ENCODE results near the gene ZNF74.
A peak's percentile ranks its signal among the peaks of the same experiment; 100 is the strongest.

Gene ZNF74

DNA sequence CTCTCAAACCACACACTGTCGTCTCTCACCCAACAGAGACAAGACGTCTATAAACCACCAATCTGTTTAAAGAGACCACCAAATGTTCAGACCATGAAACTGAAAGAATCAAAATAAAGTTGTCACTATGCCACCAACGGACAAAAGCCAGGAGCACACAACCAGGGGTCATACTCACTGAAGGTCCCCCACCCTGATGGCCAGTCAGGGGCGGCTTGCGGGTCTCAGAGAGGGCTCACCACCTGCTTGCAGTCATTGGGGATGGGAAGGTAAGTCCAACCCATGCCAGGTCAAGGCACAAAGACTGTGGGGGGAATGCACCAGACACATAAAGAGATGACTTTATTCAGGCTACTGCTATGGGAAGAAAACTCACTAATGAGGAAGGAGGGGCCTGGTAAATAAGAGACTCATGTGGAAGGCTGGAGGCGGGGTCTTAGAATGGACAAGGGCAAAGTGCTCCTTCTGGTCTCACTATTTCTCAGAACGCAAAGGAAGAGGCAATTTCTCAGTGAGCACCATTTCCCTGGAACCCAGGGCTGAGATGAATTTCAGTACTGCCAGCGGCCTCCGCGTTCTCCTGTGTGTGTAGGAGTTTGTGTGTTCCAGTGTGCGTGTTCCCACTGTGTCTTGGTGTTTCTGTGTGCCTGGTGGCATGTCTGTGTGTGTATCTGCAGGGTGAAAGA lies 26.3 kb downstream of the ZNF74 start:
- no peak for DNase-seq (ENCODE audit: low read depth in 2 of 2)

DNA sequence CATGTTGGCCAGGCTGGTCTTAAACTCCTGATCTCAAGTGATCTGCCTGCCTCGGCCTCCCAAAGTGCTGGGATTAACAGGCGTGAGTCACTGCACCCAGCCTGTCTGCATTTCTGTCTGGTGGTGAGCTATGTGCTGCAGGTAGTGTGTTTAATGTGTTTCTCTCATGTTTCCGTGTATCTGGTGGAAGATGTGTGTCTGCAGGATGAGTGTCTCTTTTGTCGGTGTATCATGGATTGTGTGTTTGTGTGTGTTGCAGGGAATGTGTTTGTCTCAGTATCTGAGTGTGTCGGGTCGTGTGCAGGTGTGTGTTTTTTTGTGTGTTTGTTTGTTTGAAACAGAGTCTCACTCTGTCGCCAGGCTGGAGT lies 27.5 kb downstream of the ZNF74 start:
- DNase-seq (ENCODE audit: low read depth in 2 of 2) = no peak

DNA sequence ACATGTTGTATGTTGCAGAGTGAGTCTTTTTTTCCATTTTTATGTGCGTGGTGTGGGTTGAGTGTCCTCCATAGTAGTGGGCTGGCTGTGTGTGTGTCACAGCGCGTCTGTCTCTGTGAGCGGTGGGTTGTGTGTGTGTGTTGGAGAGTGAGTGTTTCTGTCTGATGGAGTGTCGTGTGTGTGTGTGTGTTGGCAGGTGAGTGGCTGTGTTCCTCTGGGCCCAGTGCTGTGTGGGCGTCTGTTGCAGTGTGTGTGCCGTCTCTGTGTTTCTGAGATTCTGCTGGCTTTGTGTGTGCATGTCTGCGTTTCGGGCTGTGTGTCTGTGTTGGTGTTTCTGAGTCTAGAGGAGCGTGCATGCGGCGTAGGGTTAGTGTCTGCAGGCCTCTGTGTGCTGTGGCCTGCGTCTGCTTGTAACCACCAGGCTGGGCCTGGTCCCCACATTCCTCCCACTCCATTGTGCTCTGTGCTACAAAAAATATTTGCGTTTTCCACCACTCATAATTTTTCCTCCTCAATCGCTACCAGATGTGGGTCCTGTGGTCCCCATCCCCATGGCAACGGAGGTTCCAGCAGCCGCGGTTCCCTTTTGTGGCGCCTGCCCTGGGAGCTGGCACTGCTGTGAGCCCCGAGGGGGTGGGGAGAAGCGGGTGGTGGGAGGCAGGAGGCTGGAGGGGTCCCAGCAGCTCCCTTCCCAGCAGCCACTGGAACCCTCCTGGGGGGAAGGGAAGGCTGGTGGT lies 28.5 kb downstream of the ZNF74 start:
- no peak for DNase-seq (ENCODE audit: low read depth in 2 of 2)

DNA sequence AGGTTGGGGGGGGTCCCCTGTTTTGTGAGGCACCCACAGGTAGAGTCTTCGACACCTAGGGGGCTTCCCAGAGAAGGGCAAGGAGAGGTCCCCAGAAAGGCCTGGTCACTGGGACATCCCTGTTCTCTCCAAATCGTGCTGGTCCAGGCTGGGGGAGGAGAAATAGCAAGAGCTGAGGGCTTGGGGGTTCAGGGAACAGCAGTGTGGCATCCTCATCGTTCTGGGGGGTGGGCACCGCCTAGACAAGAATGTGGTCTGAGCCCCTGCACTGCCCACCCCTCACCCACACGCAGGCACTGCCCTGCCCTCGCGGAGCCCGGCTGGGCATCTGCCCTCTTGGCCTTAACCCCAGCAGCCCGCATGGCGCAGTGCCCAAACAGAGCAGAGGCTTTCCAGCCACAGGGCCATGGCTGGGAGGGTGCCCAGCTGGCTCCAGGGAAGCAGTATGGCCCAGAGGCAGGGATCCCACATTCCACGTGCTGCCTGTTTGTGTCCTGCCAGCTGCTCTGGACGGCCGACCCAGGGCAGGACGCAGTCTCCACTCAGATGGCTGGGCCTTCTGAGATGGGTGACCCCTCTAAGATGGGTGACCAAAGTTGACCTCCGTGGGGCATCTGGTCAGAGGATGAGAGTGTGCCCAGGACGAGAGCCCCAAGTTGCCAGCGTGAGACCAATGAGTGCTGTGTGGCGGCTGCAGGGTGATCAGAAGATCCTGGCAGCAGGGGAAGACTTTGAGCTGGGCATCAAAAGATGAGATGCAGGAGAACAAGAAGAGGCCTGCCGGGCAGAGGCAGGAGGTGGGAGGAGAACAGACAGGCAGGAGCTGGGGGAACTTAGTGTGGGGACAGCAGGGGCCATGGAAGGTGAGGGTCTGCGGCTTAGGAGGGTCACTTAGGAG lies 29.3 kb downstream of the ZNF74 start:
- no peak for DNase-seq (ENCODE audit: low read depth in 2 of 2)

DNA sequence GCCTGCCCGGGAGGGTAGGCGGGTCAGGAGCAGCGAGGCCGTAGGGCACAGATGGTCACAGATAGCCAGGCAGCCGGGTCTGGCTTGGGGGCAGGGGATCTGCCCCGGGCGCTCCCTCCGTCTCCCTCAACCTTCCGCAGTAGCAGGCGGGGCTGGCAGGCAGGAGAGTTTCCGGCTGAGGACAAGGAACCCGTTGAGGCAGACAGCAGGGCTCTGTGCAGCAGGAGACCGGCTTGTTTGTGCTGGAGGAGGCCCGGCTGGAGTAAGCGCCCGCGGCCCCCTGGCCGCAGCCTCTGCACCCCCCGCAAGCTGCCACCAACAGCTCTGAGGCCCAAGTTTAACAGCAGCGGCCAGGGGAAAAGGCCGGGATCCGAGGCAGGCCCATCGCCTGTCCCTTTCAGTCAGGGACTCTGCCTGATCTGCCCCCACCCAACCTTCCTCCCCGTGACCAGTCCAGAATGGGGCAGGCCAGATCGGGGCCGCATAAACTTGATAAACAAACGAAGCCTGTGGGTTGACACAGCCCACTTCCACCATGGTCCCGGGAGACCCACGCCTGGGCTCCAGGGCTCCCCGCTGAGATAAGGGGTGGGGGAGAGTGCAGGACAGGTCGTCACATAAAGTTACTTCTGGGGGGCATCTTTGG lies 30.1 kb downstream of the ZNF74 start:
- DNase-seq (ENCODE audit: low read depth in 2 of 2) = no peak

DNA sequence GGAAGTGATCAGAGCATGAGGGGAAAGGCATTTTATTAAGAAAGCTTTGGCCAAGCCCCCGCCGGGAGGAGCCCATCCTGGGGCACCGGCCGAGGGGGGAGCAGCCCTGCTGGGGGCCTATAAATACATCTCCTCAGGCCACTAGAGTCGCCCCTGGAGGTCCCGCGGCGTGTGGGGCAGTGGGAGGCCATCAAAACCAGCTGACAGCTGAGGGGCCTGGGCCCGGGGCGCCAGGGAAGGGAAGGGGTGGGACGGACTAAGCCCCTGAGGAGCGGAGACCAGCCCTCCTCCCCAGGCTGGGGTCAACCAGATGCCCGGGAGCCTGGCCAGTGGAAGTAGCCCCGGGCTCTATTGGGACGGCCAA lies 30.6 kb downstream of the ZNF74 start:
- no peak for DNase-seq (ENCODE audit: low read depth in 2 of 2)

DNA sequence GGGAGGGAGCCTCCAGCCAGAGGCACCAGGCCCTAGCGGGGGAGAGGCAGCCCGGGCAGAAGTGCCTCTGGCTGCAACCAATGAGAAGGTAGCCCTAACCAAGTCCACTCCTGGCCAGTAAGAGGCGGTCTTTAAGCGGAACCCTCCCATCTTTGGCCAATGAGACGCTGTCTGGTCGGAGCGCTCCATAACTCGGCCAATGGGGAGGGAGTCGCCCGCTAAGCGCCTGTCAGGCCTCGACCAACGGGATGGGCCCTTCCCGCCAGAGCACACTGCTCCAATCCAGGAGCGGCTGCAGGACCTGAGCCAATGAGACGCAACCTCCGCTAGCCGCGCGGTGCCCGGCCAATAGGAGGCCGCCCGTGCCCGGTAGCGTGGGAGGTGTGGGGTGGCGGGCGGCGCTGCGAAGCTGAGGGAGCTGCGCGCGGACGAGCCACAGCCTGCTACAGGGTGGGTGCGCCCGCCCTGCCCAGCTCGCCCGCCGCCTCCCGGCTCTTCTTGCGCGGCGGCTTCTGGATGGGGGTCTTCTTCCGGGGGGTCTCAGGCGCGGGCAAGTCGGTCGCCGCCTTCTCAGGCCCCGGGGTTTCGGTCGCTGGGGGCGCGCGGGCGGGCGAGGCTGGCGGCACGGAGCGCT lies 31.1 kb downstream of the ZNF74 start:
- DNase-seq (ENCODE audit: low read depth in 2 of 2) = no peak

DNA sequence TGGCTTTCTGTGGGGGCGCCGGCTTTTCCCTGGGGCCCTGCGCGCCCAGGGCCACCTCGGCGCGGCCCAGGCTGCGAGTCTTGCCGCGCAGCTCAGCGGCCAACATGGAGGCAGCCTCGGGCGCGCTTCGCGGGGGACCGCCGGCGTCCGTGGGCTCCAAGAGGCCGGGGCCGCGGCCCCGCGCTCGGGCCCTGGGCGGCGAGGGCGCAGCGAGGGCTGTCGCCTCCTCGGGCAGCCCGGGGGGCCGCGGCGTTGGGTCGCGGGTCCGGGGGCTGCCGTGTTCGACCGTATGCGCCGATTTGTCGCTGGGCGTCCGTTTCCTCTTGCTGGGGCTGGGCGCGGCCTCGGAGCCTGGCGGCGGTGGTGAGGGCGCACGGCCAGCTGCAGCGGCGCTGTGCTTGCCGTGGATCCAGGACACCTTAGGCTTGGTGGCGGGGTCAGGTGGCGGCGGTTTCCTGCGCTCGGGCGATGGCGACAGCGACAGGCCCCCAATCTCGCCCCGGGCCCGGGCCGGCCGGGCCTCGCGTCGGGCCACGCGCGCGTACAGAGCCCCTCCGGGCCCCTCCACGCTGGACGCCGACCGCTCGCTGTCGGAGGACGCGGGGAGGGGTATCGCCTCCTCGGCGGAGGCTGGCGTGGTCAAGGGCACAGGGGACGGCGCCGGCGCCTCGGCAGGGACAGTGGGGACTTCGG lies 31.8 kb downstream of the ZNF74 start:
- no peak for DNase-seq (ENCODE audit: low read depth in 2 of 2)

DNA sequence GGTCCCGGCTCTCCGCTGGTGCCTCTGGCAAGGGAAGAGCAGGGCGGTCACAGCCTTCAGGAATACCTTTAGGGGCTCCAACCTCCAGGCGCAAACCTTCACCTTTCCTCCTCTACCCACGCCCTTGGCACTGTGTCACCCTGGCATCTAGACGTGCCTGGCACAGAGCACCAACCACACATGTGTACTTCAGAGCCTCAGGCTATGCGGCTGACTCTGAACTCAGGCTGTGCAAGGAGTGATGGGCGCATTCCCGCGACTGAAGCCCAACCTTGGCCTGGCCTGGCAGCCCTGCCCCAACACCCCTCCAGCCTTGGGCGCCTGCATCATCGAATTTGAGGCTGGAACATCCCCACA lies 32.3 kb downstream of the ZNF74 start:
- DNase-seq (ENCODE audit: low read depth in 2 of 2) = no peak

DNA sequence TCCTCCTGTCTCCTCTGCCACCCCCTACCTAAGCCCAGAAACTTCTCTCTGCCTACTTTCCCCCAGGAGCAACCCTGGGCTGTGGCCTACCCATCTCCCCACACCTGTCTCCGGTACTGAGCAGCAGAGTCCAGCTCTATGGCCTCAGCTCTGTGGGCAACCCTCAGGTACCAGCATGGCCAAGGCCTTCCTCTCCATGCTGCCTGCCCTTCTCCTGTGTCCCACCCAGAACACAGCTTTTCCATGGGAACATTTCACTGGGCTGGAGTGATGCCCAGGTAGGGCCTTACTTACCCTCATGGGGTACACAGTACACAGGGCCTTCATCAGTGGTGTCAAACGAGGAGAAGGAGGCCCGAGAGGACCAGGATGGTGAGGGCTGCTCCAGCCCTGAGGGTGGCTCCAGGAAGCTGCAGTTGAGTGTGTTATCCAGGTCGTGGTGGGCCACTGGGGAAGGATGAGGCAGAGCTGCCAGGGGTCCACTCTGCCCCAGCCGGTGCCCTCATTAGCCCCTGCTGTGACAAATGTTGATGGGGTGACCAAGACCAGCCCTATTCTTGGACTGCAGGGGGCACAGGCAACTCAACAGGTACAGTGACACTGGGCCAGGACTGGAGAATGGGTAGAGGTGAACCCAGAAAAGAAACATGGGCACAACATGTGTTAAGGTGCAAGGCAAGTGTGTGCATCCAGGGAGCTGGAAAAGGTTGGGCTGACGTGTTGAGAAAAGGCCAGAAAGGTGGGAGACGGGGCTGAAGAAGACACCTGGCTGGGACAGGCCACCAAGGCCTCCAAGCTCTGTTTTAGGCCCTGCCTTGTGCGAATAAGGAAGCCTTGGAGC lies 33.4 kb downstream of the ZNF74 start:
- no peak for DNase-seq (ENCODE audit: low read depth in 2 of 2)

DNA sequence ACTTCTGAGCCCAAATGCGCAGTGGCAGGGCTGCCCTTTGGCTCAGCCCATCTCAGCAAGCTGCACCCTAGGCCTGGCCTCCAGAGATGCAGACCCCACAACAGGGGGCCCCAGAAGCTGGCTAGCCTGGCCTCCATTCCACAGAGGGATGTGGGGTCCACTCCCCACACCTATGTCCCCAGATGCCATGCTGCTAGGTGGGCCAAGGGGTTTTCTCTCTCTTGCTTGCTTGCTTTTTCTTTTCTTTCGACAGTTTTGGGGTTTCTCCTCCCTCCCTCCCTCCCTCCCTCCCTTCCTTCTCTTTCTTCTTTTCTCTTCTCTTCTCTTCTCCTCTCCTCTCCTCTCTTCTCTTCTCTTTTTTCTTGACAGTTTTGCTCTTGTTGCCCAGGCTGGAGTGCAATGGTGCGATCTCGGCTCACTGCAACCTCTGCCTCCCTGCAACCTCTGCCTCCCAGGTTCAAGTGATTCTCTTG lies 34.0 kb downstream of the ZNF74 start:
- no peak for DNase-seq (ENCODE audit: low read depth in 2 of 2)

DNA sequence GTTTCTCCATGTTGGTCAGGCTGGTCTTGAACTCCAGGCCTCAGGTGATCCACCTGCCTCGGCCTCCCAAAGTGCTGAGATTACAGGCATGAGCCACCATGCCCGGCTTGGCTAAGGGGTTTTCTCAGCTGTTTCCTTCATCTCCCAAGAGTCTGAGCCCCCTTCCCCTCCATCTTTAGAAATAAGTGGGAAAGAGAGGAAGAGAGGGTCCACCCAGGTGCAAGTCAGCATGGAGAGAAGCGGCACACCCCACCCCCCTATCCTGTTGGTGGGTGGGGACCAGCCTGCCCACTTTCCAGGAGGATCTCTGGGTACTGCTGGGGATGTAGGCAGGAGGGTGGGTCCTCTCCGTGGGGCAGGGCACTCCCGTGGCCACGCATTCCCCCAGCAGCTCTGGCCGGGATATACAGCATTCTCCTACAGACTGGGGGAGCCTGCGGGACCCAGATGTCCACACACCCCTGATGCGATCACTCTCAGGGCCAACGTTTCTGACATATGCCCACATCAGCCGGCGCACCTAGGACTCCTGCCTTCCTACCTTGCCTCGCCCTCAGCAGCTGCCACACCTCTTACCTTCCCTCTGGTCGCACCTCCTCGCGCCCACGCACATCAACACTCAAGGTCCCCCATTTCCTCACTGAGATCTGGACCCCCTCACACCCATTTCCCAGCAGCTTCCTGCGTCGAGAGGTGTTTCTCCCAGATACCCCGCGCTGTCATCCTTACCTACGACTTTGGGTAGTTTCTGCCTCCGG lies 34.7 kb downstream of the ZNF74 start:
- no peak for DNase-seq (ENCODE audit: low read depth in 2 of 2)

DNA sequence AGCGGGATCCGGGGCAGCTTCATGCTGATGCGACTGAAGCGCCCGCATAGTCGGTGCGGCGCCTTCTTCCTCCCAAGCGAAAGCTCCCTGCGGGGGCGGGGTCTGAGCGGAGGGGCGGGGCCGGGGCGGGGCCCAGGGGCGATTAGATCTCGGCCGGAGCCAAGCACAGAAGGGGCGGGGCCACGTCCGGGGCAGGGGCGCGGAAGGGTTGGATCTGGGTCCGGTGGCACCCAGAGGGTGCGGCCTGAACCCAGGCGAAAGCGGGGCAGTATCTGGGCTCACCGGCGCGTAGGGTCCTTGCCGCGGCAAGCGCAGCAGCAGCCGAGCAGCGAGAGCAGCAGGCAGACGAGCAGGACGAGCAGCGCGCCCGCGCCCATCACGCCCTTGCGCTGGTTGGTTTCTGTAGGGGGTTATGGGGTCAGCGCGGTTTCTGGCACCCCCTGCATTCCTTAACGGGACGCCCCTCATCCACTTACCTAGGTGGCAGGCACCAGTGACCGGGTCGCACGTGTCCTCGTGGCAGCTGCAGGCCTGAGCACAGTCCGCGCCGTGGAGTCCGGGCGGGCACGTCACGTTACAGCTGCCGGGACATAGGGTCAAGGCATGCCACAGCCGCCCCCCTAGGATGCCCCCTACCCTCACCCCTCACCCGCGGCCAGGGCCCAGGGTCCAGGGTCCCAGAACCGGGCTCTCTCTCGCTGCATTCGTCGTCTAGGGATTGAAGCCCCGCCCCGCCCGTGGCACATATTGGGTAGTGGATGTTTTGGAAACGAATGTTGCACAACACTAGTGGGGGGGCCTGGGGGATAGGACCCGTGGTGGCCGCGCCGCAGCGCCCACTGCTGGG lies 35.5 kb downstream of the ZNF74 start:
- peak; percentile 63 to 68 for DNase-seq (ENCODE audit: low read depth in 2 of 2)

DNA sequence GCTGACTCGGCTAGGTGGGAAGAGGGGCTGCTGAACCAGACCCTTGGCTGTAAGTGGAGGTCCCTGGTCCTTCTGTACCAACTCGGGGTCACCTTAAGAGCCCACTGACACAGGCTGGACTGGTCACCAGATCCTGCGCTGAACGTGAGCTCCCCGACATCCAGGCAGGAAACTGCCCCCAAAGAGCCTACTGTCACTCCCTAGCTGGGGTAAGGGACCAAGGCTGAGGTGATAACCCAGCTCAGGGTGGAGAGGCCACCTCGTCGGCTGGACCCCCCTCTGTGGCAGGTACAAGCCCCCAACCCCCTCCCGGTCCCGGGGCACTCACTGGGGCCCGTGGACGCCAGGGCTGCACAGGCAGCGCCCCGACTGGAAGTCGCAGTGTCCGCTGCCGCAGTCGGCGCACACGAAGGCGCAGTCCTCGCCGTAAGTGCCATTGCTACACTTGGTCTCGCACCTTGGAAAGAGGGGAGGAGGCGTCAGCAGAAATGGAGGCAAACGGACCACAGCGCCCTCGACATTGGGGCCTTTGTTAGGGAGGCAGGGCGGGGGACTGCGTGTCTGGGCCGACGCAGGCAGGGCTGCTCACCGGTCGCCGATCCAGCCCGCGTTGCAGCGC lies 36.3 kb downstream of the ZNF74 start:
- no peak for DNase-seq (ENCODE audit: low read depth in 2 of 2)

DNA sequence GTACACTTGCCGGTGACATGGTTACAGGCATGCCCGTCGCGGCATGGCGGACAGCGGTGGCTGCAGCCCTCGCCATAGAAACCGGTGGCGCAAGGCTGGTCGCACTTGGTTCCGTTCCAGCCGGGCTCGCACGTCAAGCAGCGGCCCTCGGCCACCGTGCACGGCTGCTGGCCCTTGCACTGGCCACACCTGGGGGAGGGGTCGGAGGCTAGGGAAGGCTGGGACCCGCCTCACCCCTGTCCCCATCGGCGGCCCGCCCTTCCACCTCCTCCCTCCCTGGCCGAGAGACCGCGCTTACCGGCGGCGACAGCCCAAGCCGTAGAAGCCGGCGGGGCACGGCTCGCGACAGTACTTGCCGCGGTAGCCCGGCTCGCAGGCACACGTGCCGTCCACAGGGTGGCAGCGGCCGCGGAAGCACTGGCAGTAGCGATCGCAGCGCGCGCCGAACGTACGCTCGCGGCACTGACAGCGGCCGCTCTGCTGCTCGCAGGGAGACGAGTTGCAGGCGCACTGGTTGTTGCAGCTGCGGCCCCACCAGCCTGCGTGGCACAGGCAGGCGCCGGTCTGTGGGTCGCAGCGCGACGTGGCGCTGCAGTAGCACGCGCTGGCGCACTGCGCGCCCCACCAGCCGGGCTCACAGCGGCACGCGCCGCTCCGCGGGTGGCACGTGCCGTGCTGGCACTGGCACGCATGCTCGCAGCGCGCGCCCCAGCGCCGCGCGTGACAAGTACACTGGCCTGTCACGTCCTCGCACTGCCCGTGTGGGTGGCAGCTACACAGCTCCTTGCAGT lies 37.0 kb downstream of the ZNF74 start:
- DNase-seq (ENCODE audit: low read depth in 2 of 2) = no peak

DNA sequence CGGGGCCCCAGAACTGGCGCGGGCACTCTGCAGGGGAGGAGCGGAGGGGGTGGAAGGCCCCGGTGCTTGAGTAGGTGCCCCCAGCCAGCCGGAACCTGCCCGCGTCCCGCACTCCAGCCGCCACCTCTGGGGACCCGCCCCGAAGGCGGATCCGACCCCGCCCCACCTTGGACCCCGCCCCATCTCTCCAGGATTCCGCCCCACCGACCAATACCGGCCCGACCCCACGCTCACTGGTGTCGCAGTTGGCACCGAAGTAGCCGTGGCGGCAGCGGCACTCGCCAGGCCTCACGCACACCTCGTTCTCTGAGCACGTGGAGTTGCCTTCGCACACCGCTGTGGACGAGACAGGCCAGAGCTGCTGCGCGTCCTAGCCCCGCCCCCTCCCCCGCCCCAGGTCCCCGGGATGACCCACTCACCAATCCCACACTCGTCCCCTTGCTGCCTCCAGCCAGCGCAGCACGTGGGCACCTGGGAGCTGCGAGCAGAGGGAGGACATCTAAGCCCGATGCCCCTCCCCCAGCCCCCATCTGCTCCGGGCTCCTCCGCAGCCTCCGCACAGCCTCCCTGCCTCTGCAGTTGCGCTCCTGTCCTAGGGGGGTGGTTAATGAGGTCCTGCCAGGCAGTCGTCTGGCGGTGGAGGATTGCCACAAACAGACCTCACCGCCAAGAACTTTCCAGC lies 37.7 kb downstream of the ZNF74 start:
- no peak for DNase-seq (ENCODE audit: low read depth in 2 of 2)

DNA sequence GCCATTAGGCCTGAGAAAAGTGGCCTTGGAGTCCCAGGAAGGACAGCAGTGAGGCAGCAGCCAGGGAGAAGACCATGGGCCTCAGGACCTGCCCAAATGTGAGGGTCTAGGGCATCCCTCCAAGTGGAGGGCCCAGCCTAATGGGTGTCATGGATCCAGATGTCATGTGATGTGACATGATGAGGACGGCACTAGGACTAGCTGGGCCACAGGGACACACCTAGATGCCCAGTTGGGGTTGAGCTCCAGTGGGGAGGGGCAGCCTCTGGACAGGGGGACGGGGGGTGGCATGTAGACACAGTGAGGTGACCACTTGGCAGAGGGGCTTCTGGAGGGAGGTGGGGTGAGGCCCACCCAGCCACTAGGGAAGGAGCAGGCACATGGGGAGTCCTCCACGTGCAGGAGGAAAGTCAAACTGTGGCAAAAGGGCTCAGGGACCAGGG lies 38.3 kb downstream of the ZNF74 start:
- no peak for DNase-seq (ENCODE audit: low read depth in 2 of 2)
